Measurements from ENCODE around the gene ZBTB21. TPM values are rescaled to one million over a fixed set of nuclear protein-coding genes. Genes with fewer than 3 reads are reported as not detected.

ZBTB21 gene
- total and polyA plus RNA-seq, 2 of the 8 experiments (the other 6 are each of a cell fraction or from before 2014, with no cell fraction given): 3.9 to 17.8 TPM

DNA sequence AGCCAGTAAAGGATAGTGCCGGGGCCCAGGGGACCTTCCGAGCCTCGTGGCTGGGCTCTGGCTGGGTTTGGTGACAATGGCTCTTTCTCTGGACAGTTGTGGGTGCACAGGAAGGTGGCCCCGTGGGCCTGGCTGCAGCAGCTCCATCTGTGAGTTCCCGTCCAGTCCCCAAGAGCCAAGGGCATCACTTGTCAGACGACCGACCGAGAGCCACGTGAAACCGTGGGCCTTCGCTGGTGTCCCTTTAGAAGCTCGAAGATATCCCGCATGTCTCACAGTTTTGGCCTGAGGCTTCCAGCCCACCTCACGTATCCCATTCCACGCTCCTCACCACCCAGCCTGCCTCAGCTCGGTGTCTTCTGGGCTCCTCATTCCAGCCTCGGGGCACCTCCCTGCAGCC, 33.8 kb upstream of the ZBTB21 start:
- Histone ChIP-seq H3K4ac (replicated peaks; ENCODE audit: insufficient read length, low read depth, low read length) (no peak overlapping the region), H3K23ac (ENCODE audit: insufficient read length) (no peak overlapping the region), H4K8ac (ENCODE audit: extremely low read depth, insufficient read depth, low read length) (no peak overlapping the region), H3K18ac (ENCODE audit: extremely low read depth, low read length) (no peak overlapping the region), H4K5ac (ENCODE audit: insufficient read length, low read depth, low read length) (no peak overlapping the region), H3K9me3 (ENCODE audit: insufficient read depth in 2 of 2, low read depth in 1 of 2, low read length in 1 of 2) (no peaks in the 10 kb centered on the region), H2AFZ (ENCODE audit: low read length) (no peak overlapping the region), H2BK5ac (ENCODE audit: low read depth, low read length) (no peak overlapping the region), H3K56ac (replicated peaks; ENCODE audit: insufficient read length, low read depth, low read length) (no peak overlapping the region), H3K27me3 (replicated peaks in 1 of 4; ENCODE audit: control insufficient read depth in 3 of 4, extremely low read depth in 1 of 4, insufficient read depth in 3 of 4, low read length in 3 of 4) (no peaks in the 10 kb centered on the region), H3K79me1 (ENCODE audit: low read depth, low read length) (no peaks in the 10 kb centered on the region), H2BK120ac (replicated peaks; ENCODE audit: low read depth, low read length) (no peak overlapping the region), H3K4me1 (replicated peaks in 1 of 4; ENCODE audit: control insufficient read depth in 3 of 4, insufficient read depth in 4 of 4, low read length in 3 of 4) (no peaks in the 10 kb centered on the region; a peak in 1 of 7 replicates), H3K36me3 (ENCODE audit: control insufficient read depth in 2 of 4, insufficient read depth in 4 of 4, low read length in 3 of 4) (no peaks in the 10 kb centered on the region), H2BK20ac (ENCODE audit: low read length) (no peak overlapping the region), H3K4me3 (ENCODE audit: extremely low read depth in 1 of 4, insufficient read depth in 2 of 4, low read depth in 3 of 4, low read length in 4 of 4) (no peak overlapping the region), H3K27ac (ENCODE audit: low read depth, low read length) (no peak overlapping the region), H2BK15ac (ENCODE audit: low read length) (no peak overlapping the region), H3K14ac (ENCODE audit: insufficient read length) (no peak overlapping the region), H4K20me1 (replicated peaks in 1 of 2; ENCODE audit: control insufficient read depth in 1 of 2, insufficient read depth in 2 of 2, low read length in 2 of 2) (no peaks in the 10 kb centered on the region), H4K91ac (replicated peaks; ENCODE audit: insufficient read length, low read length) (no peak overlapping the region), H3K23me2 (ENCODE audit: low read depth, low read length) (no peaks in the 10 kb centered on the region), H3K79me2 (ENCODE audit: control insufficient read depth in 1 of 2, insufficient read depth in 2 of 2, low read length in 2 of 2) (no peaks in the 10 kb centered on the region), H2AK5ac (ENCODE audit: low read depth, low read length) (no peak overlapping the region), H2BK12ac (ENCODE audit: low read depth, low read length) (peak overlapping the region; percentile 27; the same call in 1 of the 2 replicates), H3K4me2 (ENCODE audit: insufficient read depth in 1 of 2, low read depth in 2 of 2, low read length in 2 of 2) (no peak overlapping the region), H3K9ac (replicated peaks in 1 of 4; ENCODE audit: extremely low read depth in 1 of 4, low read depth in 3 of 4, low read length in 3 of 4) (no peak overlapping the region)
- TF ChIP-seq, protein P1, sequence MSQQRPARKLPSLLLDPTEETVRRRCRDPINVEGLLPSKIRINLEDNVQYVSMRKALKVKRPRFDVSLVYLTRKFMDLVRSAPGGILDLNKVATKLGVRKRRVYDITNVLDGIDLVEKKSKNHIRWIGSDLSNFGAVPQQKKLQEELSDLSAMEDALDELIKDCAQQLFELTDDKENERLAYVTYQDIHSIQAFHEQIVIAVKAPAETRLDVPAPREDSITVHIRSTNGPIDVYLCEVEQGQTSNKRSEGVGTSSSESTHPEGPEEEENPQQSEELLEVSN (IDR thresholded peaks at IDR 0.05): no peak
- no peak for TF ChIP-seq SP2 (IDR thresholded peaks at IDR 0.05; ENCODE audit: low read length)
- TF ChIP-seq, protein P2, sequence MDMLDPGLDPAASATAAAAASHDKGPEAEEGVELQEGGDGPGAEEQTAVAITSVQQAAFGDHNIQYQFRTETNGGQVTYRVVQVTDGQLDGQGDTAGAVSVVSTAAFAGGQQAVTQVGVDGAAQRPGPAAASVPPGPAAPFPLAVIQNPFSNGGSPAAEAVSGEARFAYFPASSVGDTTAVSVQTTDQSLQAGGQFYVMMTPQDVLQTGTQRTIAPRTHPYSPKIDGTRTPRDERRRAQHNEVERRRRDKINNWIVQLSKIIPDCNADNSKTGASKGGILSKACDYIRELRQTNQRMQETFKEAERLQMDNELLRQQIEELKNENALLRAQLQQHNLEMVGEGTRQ (IDR thresholded peaks at IDR 0.05; ENCODE audit: low read length): no peak
- no peak for TF ChIP-seq GTF2F1 (IDR thresholded peaks at IDR 0.05; ENCODE audit: borderline replicate concordance, low read depth, low read length)
- no peak for TF ChIP-seq RFX5 (IDR thresholded peaks at IDR 0.05; ENCODE audit: borderline replicate concordance, low read depth, low read length)
- no peak for TF ChIP-seq SRF (IDR thresholded peaks at IDR 0.05; ENCODE audit: low read depth, low read length)
- TF ChIP-seq SIX5 (IDR thresholded peaks at IDR 0.05; ENCODE audit: low read depth, low read length): no peak
- no peak for TF ChIP-seq TEAD4 (IDR thresholded peaks at IDR 0.05; ENCODE audit: low read depth, low read length)
- no peak for TF ChIP-seq KDM1A (IDR thresholded peaks at IDR 0.05; ENCODE audit: borderline replicate concordance, low read length)
- 85% methylated on average over 9 of the region's 17 CpGs; no CpG with 5 or more reads in 1 of the 2 experiments for WGBS, 2 experiments (ENCODE audit: extremely low coverage in 1 of 2, insufficient coverage in 1 of 2, insufficient read length in 1 of 2, insufficient replicate concordance in 2 of 2, low coverage in 1 of 2, low lambda C conversion rate in 2 of 2, missing lambda C conversion rate in 1 of 2)
- ChIA-PET CTCF (ENCODE audit: partially characterized antibody) (interaction anchor here (0.6 to 1.1 kb wide), 2 partner anchors 65 to 658 kb away, joined by 3 to 4 read pairs; no protein-coding TSS in a partner anchor), POLR2A (ENCODE audit: partially characterized antibody) (no interaction called here)
- DNase-seq (ENCODE audit: low read depth in 1 of 2, low spot score in 2 of 2) (no peak), FAIRE-seq (no peak)
